GM12878 (cell line): Measurements from ENCODE around the gene INF2. TPM values are rescaled to one million over a fixed set of nuclear protein-coding genes. Genes with fewer than 3 reads are reported as not detected.

ENCODE experiments used
- ATAC-seq: fragments of 200-7000 bp; cut with Tn5 transposase; 3 replicates; pipeline ENCODE4 v1.9.1; 2020; ENCODE audit warnings: mild to moderate bottlenecking, moderate library complexity
- BruUV-seq: library from RNA; stranded (reverse); fragments of 400-500 nt; replicated peaks from 2 replicates; lab custom pipeline; 2021; lab: Mats Ljungman, UMichigan
- CTCF ChIA-PET: fragments of 300-600 bp; sonication (Branson Sonifier 250); formaldehyde crosslinking; extraction: SDS; loops from one replicate; lab custom pipeline; 2021; ENCODE audit warnings: inconsistent platforms; lab: Yijun Ruan, JAX
- POLR2A ChIA-PET: fragments of 350-600 bp; formaldehyde crosslinking; extraction: SDS; loops from one replicate; lab custom pipeline; 2021; ENCODE audit warnings: inconsistent platforms; lab: Charles Lee
- RAD21 ChIA-PET: fragments of 300-600 bp; sonication (Branson Sonifier 250); formaldehyde crosslinking; loops from one replicate; lab custom pipeline; 2023; ENCODE audit warnings: antibody characterized with exemption; ENCODE audit not compliant: unreplicated experiment; lab: Charles Lee
- SMC1A ChIA-PET: fragments of 300-600 bp; sonication (Branson Sonifier 250); formaldehyde crosslinking; loops from one replicate; lab custom pipeline; 2023; ENCODE audit not compliant: unreplicated experiment, uncharacterized antibody; lab: Charles Lee
- DNase-seq: peaks from one replicate; pipeline ENCODE4 v3.0.0-alpha.2; 2011; ENCODE audit warnings: low read depth, low spot score
- FAIRE-seq: peaks from 3 replicates; lab custom pipeline; 2011; peaks lifted over from hg19 to GRCh38; lab: Jason Lieb, UNC
- H2AFZ ChIP-seq: 2 replicates; pipeline ENCODE4 v1.6.0; 2011; ENCODE audit warnings: low read depth, low read length, control low read depth; ENCODE audit not compliant: control insufficient read depth
- H3K27ac ChIP-seq: 2 replicates; pipeline ENCODE4 v1.5.1; 2011; ENCODE audit warnings: control low read depth; ENCODE audit not compliant: control insufficient read depth, insufficient read depth
- H3K27me3 ChIP-seq, 2 experiments: replicated peaks in 1 of 2; 2 replicates each; pipeline versions ENCODE4 v1.6.0 to v1.6.1; 2011; ENCODE audit warnings: low read length in 1 of 2; ENCODE audit not compliant: control insufficient read depth in 2 of 2, insufficient read depth in 2 of 2
- H3K36me3 ChIP-seq, 2 experiments: 2 replicates each; pipeline ENCODE4 v1.5.1; 2011; ENCODE audit warnings: low read length in 1 of 2; ENCODE audit not compliant: control insufficient read depth in 2 of 2, insufficient read depth in 2 of 2
- H3K4me1 ChIP-seq: 2 replicates; pipeline ENCODE4 v1.6.1; 2011; ENCODE audit warnings: mild to moderate bottlenecking, low read length, moderate library complexity, mixed read lengths; ENCODE audit not compliant: control insufficient read depth, insufficient read depth
- H3K4me2 ChIP-seq: 2 replicates; pipeline ENCODE4 v1.6.0; 2011; ENCODE audit warnings: control low read depth; ENCODE audit not compliant: control insufficient read depth, insufficient read depth
- H3K4me3 ChIP-seq: fragments of 200-600 bp; sonication (generic); 2 replicates; pipeline ENCODE4 v1.5.1; 2016
- H3K79me2 ChIP-seq: 2 replicates; pipeline ENCODE4 v1.6.0; 2011; ENCODE audit warnings: low read length; ENCODE audit not compliant: control insufficient read depth, insufficient read depth
- H3K9ac ChIP-seq: 2 replicates; pipeline ENCODE4 v1.8.0; 2011; ENCODE audit warnings: low read length, control low read depth, mixed read lengths; ENCODE audit not compliant: control insufficient read depth, insufficient read depth
- H3K9me3 ChIP-seq: replicated peaks from 3 replicates; pipeline ENCODE4 v1.5.1; 2011; ENCODE audit warnings: mild to moderate bottlenecking, low read length; ENCODE audit not compliant: control insufficient read depth, insufficient read depth
- H4K20me1 ChIP-seq: 2 replicates; pipeline ENCODE4 v1.6.0; 2011; ENCODE audit not compliant: control insufficient read depth, insufficient read depth
- ATF7 ChIP-seq: fragments of 450-650 bp; IDR thresholded peaks from 2 replicates; pipeline ENCODE4 v1.6.1; 2016; ENCODE audit warnings: low read depth, mild to moderate bottlenecking
- GATAD2B ChIP-seq: fragments of 450-650 bp; conservative IDR thresholded peaks from 2 replicates; pipeline ENCODE4 v1.6.1; 2017; ENCODE audit warnings: low read depth, mild to moderate bottlenecking, moderate library complexity
- RUNX3 ChIP-seq: IDR thresholded peaks from 2 replicates; pipeline ENCODE4 v1.6.1; 2012; ENCODE audit warnings: low read length, inconsistent platforms
- SMARCA5 ChIP-seq: fragments of 450-650 bp; IDR thresholded peaks from 2 replicates; pipeline ENCODE4 v1.6.1; 2017; ENCODE audit warnings: mild to moderate bottlenecking
- TCF7 ChIP-seq: IDR thresholded peaks from 2 replicates; pipeline ENCODE4 v1.6.1; 2014; ENCODE audit warnings: antibody characterized with exemption, borderline replicate concordance
- WGBS: methylation state at CpG from one replicate; pipeline ENCODE4 v1.1.6; 2016; ENCODE audit warnings: low lambda C conversion rate; ENCODE audit not compliant: insufficient replicate concordance, insufficient coverage; ENCODE audit errors: missing lambda C conversion rate; 5-methylcytosine and 5-hydroxymethylcytosine counted together
- in situ Hi-C: fragments of 300-500 bp; cut with MboI; formaldehyde crosslinking; loops from 9 replicates; pipeline ENCODE4 v1.14.3; 2018; ENCODE audit warnings: mixed read lengths
- intact Hi-C: fragments of 100-400 bp; cut with micrococcal nuclease; formaldehyde crosslinking; loops from one replicate; pipeline ENCODE4 v1.14.2; 2022; ENCODE audit not compliant: unreplicated experiment
- polyA plus RNA-seq, 11 experiments: library from polyadenylated mRNA; depleted of rRNA in 4 of 11; unstranded in 6 of 11; stranded (reverse) in 5 of 11; fragments of >200 nt; fragmentation: Nextera tagmentation in 4 of 11; fragmentation: Illumina TruSeq in 1 of 11; extraction: Ambion mirVana in 4 of 11; extraction: Trizol in 1 of 11; gene quantifications; 1 replicate in 1 of 11; 2 replicates in 10 of 11; pipeline versions ENCODE4 v1.2.1 to v1.2.3, GENCODE V29; 2011 to 2016; ENCODE audit warnings: inconsistent platforms in 2 of 11, missing spikeins in 2 of 11, low read depth in 1 of 11
- total RNA-seq, 4 experiments: library from RNA; depleted of rRNA in 3 of 4; stranded (reverse); fragments of >200 nt in 3 of 4; fragmentation: Illumina TruSeq in 1 of 4; extraction: Trizol in 1 of 4; gene quantifications; 2 replicates each; pipeline versions ENCODE4 v1.2.1 to v1.2.3, GENCODE V29; 2013 to 2021

INF2 gene
- total and polyA plus RNA-seq, 10 of the 15 experiments (the other 5 are each of a cell fraction or from before 2014, with no cell fraction given) = 0.72 to 43.2 (median 8.3) TPM

GRCh38 chr14:104751539-104752422 is 62.4 kb downstream of the INF2 start:
- FAIRE-seq (no peak), DNase-seq (no peak), ATAC-seq (no peak)
- Histone ChIP-seq H3K4me2 (peak overlapping the region; percentile 91), H3K9me3 (no peaks in the 10 kb centered on the region; the same call in 2 of the 3 replicates), H3K79me2 (peaks cover 31% of the 10 kb centered on the region), H2AFZ (peak overlapping the region; percentile 97), H3K4me1 (peaks cover 17% of the 10 kb centered on the region), H3K27me3 (no peaks in the 10 kb centered on the region), H3K4me3 (peak overlapping the region; percentile 90), H3K27ac (peak overlapping the region; percentile 82), H3K9ac (peak overlapping the region; percentile 80), H4K20me1 (no peaks in the 10 kb centered on the region), H3K36me3 (peaks cover 2 to 7% of the 10 kb centered on the region in 2 experiments; a peak in 3 of 4 replicates)
- BruUV-seq = no TSS peak
- CTCF ChIA-PET = interaction anchor here (0.9 to 2.4 kb wide), 6 partner anchors 15 to 674 kb away, joined by 3 to 13 read pairs (median 4); no protein-coding TSS in a partner anchor
- TF ChIP-seq GATAD2B = 0 out of 2 replicates have a peak, but pooled peaks have one; percentile 38
- no peak for TF ChIP-seq TCF7
- TF ChIP-seq ATF7 = no peak
- 0 out of 2 replicates have a peak, but pooled peaks have one; percentile 38 for TF ChIP-seq SMARCA5
- 0 out of 2 replicates have a peak, but pooled peaks have one; percentile 9 for TF ChIP-seq RUNX3
- WGBS = 75% methylated on average over 71 of the region's 90 CpGs
- POLR2A ChIA-PET = interaction anchor here (0.9 to 1.4 kb wide), 5 partner anchors 13 to 313 kb away, joined by 3 to 7 read pairs (median 5); partner anchors contain the start of genes CDCA4 and GPR132
- intact Hi-C loops = no loop called here
- RAD21 ChIA-PET = interaction anchor here (0.7 to 1.8 kb wide), 5 partner anchors 9 to 94 kb away, joined by 3 to 8 read pairs (median 3); no protein-coding TSS in a partner anchor
- in situ Hi-C loops = no loop called here
- SMC1A ChIA-PET = interaction anchor here (0.9 to 1.4 kb wide), 3 partner anchors 15 to 68 kb away, joined by 3 to 5 read pairs (median 4); partner anchors contain the start of gene ADSS1
